ENCODE results near the gene PDZRN4.

PDZRN4 gene

GRCh38 chr12:41507286-41507685, 319.2 kb downstream of the PDZRN4 start:
- no peak for TF ChIP-seq FOXM1 (IDR thresholded peaks at IDR 0.05; ENCODE audit: borderline replicate concordance, low read depth)

DNA sequence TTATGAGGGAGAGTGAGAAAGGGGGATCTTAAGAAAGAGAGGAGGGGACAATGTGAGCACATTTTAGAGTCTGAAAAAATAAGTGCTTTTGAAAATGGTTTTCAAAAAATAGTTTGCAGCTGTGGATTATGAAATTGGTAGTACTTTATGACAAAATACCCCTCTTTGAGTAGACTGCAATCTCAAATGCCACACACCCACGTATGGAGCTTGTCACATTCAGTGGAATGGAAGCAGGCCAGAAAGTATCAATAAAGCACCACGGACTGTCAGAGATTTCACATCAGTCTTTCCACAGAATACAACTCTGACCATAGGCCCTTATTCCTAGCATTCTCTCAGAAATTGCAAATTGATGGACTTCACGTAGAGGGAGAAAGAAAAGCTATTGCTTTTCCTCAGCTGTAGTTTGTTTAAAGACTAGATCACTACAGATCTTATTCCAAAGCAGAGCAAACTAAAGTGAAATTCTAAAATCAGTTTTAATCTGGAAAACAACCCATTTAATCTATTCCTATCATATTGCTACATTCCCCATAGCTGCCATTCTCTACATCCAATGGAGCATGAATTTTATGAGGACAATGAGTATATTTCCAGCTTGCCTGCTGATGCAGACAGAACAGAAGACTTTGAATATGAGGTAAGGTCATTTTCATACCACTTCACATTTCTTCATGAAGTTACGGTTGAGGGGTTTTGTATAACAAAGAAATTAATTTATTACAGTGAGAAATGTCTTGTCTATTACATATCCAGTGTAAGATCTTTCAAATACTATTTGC, 321.3 kb downstream of the PDZRN4 start:
- peak; percentile 96 for TF ChIP-seq FOXM1 (IDR thresholded peaks at IDR 0.05; ENCODE audit: borderline replicate concordance, low read depth)
- no peak for TF ChIP-seq USF1 (IDR thresholded peaks at IDR 0.05)
- TF ChIP-seq, protein P1, sequence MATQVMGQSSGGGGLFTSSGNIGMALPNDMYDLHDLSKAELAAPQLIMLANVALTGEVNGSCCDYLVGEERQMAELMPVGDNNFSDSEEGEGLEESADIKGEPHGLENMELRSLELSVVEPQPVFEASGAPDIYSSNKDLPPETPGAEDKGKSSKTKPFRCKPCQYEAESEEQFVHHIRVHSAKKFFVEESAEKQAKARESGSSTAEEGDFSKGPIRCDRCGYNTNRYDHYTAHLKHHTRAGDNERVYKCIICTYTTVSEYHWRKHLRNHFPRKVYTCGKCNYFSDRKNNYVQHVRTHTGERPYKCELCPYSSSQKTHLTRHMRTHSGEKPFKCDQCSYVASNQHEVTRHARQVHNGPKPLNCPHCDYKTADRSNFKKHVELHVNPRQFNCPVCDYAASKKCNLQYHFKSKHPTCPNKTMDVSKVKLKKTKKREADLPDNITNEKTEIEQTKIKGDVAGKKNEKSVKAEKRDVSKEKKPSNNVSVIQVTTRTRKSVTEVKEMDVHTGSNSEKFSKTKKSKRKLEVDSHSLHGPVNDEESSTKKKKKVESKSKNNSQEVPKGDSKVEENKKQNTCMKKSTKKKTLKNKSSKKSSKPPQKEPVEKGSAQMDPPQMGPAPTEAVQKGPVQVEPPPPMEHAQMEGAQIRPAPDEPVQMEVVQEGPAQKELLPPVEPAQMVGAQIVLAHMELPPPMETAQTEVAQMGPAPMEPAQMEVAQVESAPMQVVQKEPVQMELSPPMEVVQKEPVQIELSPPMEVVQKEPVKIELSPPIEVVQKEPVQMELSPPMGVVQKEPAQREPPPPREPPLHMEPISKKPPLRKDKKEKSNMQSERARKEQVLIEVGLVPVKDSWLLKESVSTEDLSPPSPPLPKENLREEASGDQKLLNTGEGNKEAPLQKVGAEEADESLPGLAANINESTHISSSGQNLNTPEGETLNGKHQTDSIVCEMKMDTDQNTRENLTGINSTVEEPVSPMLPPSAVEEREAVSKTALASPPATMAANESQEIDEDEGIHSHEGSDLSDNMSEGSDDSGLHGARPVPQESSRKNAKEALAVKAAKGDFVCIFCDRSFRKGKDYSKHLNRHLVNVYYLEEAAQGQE (IDR thresholded peaks at IDR 0.05; ENCODE audit: low read depth): no peak
- TF ChIP-seq TCF12 (IDR thresholded peaks at IDR 0.05; ENCODE audit: low read depth): peak; percentile 97
- TF ChIP-seq ZBTB7A (IDR thresholded peaks at IDR 0.05; ENCODE audit: low read depth): no peak
- TF ChIP-seq RAD21 (IDR thresholded peaks at IDR 0.05; ENCODE audit: low read depth): peak; percentile 28; the same call in 1 of the 2 replicates
- peak; percentile 10; the same call in 1 of the 2 replicates for TF ChIP-seq MAX (IDR thresholded peaks at IDR 0.05)
- peak; percentile 90 for TF ChIP-seq CEBPB (IDR thresholded peaks at IDR 0.05)
- TF ChIP-seq TEAD4 (IDR thresholded peaks at IDR 0.05): peak; percentile 99
- TF ChIP-seq EP300 (IDR thresholded peaks at IDR 0.05; ENCODE audit: borderline replicate concordance): peak; percentile 98
- no peak for TF ChIP-seq CREB1 (IDR thresholded peaks at IDR 0.05; ENCODE audit: low read depth)
- no peak for TF ChIP-seq TAF1 (IDR thresholded peaks at IDR 0.05; ENCODE audit: low read depth)
- TF ChIP-seq NFIC (IDR thresholded peaks at IDR 0.05): peak; percentile 86
- TF ChIP-seq EGR1 (IDR thresholded peaks at IDR 0.05): peak; percentile 86
- no peak for TF ChIP-seq YY1 (IDR thresholded peaks at IDR 0.05; ENCODE audit: low read depth)

- no peak for TF ChIP-seq MAX (IDR thresholded peaks at IDR 0.05)
- no peak for TF ChIP-seq CEBPB (IDR thresholded peaks at IDR 0.05)
- no peak for TF ChIP-seq FOXM1 (IDR thresholded peaks at IDR 0.05; ENCODE audit: borderline replicate concordance, low read depth)
- no peak for TF ChIP-seq USF1 (IDR thresholded peaks at IDR 0.05)
- TF ChIP-seq, protein P1 (IDR thresholded peaks at IDR 0.05; ENCODE audit: low read depth): no peak
- TF ChIP-seq TAF1 (IDR thresholded peaks at IDR 0.05; ENCODE audit: low read depth): no peak
- no peak for TF ChIP-seq YY1 (IDR thresholded peaks at IDR 0.05; ENCODE audit: low read depth)
- TF ChIP-seq TCF12 (IDR thresholded peaks at IDR 0.05; ENCODE audit: low read depth): no peak
- TF ChIP-seq EGR1 (IDR thresholded peaks at IDR 0.05): no peak
- TF ChIP-seq CREB1 (IDR thresholded peaks at IDR 0.05; ENCODE audit: low read depth): no peak
- TF ChIP-seq EP300 (IDR thresholded peaks at IDR 0.05; ENCODE audit: borderline replicate concordance): no peak
- no peak for TF ChIP-seq RAD21 (IDR thresholded peaks at IDR 0.05; ENCODE audit: low read depth)
- no peak for TF ChIP-seq TEAD4 (IDR thresholded peaks at IDR 0.05)
- no peak for TF ChIP-seq NFIC (IDR thresholded peaks at IDR 0.05)
- TF ChIP-seq ZBTB7A (IDR thresholded peaks at IDR 0.05; ENCODE audit: low read depth): no peak
Observed at GRCh38 chr12:41510470-41510869, 322.4 kb downstream of the PDZRN4 start.

DNA sequence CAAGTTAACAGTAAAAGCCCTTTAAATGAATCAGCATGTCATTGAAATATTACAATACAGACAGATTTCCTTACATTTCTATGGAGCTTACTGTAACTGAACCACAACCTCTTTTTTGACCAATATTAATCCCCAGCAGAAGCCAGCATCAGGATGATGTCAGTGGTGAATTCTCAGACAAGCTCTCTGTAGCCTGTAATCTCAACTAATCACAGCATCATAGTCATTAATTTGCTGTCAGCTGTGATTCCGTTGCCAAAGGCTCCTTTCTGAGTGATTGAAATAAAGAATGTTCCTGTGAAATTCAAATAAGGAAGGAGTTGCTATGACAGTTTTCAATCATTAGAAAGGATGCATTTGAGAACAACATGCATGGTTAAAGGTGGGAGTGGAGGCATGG, 323.1 kb downstream of the PDZRN4 start:
- no peak for TF ChIP-seq CREB1 (IDR thresholded peaks at IDR 0.05; ENCODE audit: low read depth)
- no peak for TF ChIP-seq TAF1 (IDR thresholded peaks at IDR 0.05; ENCODE audit: low read depth)
- no peak for TF ChIP-seq EGR1 (IDR thresholded peaks at IDR 0.05)
- no peak for TF ChIP-seq ZBTB7A (IDR thresholded peaks at IDR 0.05; ENCODE audit: low read depth)
- TF ChIP-seq YY1 (IDR thresholded peaks at IDR 0.05; ENCODE audit: low read depth): no peak
- no peak for TF ChIP-seq RAD21 (IDR thresholded peaks at IDR 0.05; ENCODE audit: low read depth)
- no peak for TF ChIP-seq TEAD4 (IDR thresholded peaks at IDR 0.05)
- no peak for TF ChIP-seq CEBPB (IDR thresholded peaks at IDR 0.05)
- no peak for TF ChIP-seq MAX (IDR thresholded peaks at IDR 0.05)
- TF ChIP-seq NFIC (IDR thresholded peaks at IDR 0.05): no peak
- TF ChIP-seq FOXM1 (IDR thresholded peaks at IDR 0.05; ENCODE audit: borderline replicate concordance, low read depth): no peak
- TF ChIP-seq, protein P1 (IDR thresholded peaks at IDR 0.05; ENCODE audit: low read depth): no peak
- no peak for TF ChIP-seq EP300 (IDR thresholded peaks at IDR 0.05; ENCODE audit: borderline replicate concordance)
- TF ChIP-seq USF1 (IDR thresholded peaks at IDR 0.05): no peak
- TF ChIP-seq TCF12 (IDR thresholded peaks at IDR 0.05; ENCODE audit: low read depth): no peak
